OCI-LY3 (cell line): ENCODE results near the gene GALNT10.

ENCODE experiments used
- H2AFZ ChIP-seq: fragments of 200-600, 300-600 bp; shearing (Covaris generic); 2 replicates; pipeline ENCODE4 v1.6.0; 2014; ENCODE audit warnings: antibody characterized with exemption, low read depth, low read length
- H3K27ac ChIP-seq: fragments of 200-600, 300-600 bp; sonication (generic); 2 replicates; pipeline ENCODE4 v1.5.1; 2014; ENCODE audit warnings: mild to moderate bottlenecking, low read length, moderate library complexity, mixed read lengths
- H3K27me3 ChIP-seq: fragments of 200-600, 300-600 bp; sonication (generic); 2 replicates; pipeline ENCODE4 v1.6.1; 2014; ENCODE audit warnings: low read depth, low read length, mixed read lengths
- H3K36me3 ChIP-seq: fragments of 200-600, 300-600 bp; sonication (generic); replicated peaks from 2 replicates; pipeline ENCODE3; 2014; ENCODE audit warnings: low read depth, low read length, mixed read lengths
- H3K4me1 ChIP-seq: fragments of 300-600, 200-600 bp; sonication (generic); 2 replicates; pipeline ENCODE4 v1.6.1; 2014; ENCODE audit warnings: low read length, mixed read lengths
- H3K4me2 ChIP-seq: fragments of 200-600, 300-600 bp; sonication (generic); 2 replicates; pipeline ENCODE4 v1.6.1; 2014; ENCODE audit warnings: low read length, mixed read lengths
- H3K4me3 ChIP-seq: fragments of 300-600, 200-600 bp; sonication (generic); 2 replicates; pipeline ENCODE4 v1.5.1; 2014; ENCODE audit warnings: antibody characterized with exemption, mild to moderate bottlenecking, low read length, moderate library complexity
- H3K79me2 ChIP-seq: fragments of 300-600, 200-600 bp; shearing (Covaris generic); 2 replicates; pipeline ENCODE4 v1.6.1; 2014; ENCODE audit warnings: mild to moderate bottlenecking, low read length, mixed read lengths
- H3K9ac ChIP-seq: fragments of 300-600, 200-600 bp; shearing (Covaris generic); 2 replicates; pipeline ENCODE4 v1.6.0; 2014; ENCODE audit warnings: mild to moderate bottlenecking, low read length, moderate library complexity
- H3K9me3 ChIP-seq: fragments of 200-600, 300-600 bp; shearing (Covaris generic); 2 replicates; pipeline ENCODE4 v1.6.1; 2014; ENCODE audit warnings: low read length, mixed read lengths; ENCODE audit not compliant: insufficient read depth
- H4K20me1 ChIP-seq: fragments of 200-600, 300-600 bp; sonication (generic); 2 replicates; pipeline ENCODE4 v1.6.1; 2016; ENCODE audit warnings: low read length, mixed read lengths; ENCODE audit not compliant: insufficient read depth
- EZH2phosphoT487 ChIP-seq: fragments of 200-600 bp; shearing (Covaris generic); IDR thresholded peaks from 2 replicates; pipeline ENCODE4 v1.6.1; 2018; ENCODE audit warnings: antibody characterized with exemption, mixed run types, low read depth
- TF ChIP-seq, protein P1 (sequence below): fragments of 200-600, 300-600 bp; sonication (generic); IDR thresholded peaks from 2 replicates; pipeline ENCODE4 v1.5.1; 2014; ENCODE audit warnings: antibody characterized with exemption, low read length, low read depth

GALNT10 gene

GRCh38 chr5:154277499-154277898 is 87.0 kb downstream of the GALNT10 start:
- H3K4me1 ChIP-seq: 0 out of 2 replicates have a peak, but pooled peaks cover 6% of the 10 kb centered on the region
- no peak overlapping the region for H3K27ac ChIP-seq
- no peaks in the 10 kb centered on the region for H3K9me3 ChIP-seq
- no peak overlapping the region for H2AFZ ChIP-seq
- TF ChIP-seq, protein P1, sequence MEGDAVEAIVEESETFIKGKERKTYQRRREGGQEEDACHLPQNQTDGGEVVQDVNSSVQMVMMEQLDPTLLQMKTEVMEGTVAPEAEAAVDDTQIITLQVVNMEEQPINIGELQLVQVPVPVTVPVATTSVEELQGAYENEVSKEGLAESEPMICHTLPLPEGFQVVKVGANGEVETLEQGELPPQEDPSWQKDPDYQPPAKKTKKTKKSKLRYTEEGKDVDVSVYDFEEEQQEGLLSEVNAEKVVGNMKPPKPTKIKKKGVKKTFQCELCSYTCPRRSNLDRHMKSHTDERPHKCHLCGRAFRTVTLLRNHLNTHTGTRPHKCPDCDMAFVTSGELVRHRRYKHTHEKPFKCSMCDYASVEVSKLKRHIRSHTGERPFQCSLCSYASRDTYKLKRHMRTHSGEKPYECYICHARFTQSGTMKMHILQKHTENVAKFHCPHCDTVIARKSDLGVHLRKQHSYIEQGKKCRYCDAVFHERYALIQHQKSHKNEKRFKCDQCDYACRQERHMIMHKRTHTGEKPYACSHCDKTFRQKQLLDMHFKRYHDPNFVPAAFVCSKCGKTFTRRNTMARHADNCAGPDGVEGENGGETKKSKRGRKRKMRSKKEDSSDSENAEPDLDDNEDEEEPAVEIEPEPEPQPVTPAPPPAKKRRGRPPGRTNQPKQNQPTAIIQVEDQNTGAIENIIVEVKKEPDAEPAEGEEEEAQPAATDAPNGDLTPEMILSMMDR: no peak
- no peak for TF ChIP-seq EZH2phosphoT487
- H3K27me3 ChIP-seq: no peaks in the 10 kb centered on the region
- no peak overlapping the region for H3K4me3 ChIP-seq
- H3K4me2 ChIP-seq: no peak overlapping the region
- no peaks in the 10 kb centered on the region for H3K79me2 ChIP-seq
- H4K20me1 ChIP-seq: no peaks in the 10 kb centered on the region
- H3K36me3 ChIP-seq: no peaks in the 10 kb centered on the region
- no peak overlapping the region for H3K9ac ChIP-seq

GRCh38 chr5:154278186-154278585 is 87.7 kb downstream of the GALNT10 start:
- H2AFZ ChIP-seq: no peak overlapping the region
- H3K4me1 ChIP-seq: 0 out of 2 replicates have a peak, but pooled peaks cover 6% of the 10 kb centered on the region
- H3K4me3 ChIP-seq: no peak overlapping the region
- H3K27ac ChIP-seq: no peak overlapping the region
- TF ChIP-seq EZH2phosphoT487: no peak
- TF ChIP-seq, protein P1: no peak
- H3K9me3 ChIP-seq: no peaks in the 10 kb centered on the region
- no peaks in the 10 kb centered on the region for H3K27me3 ChIP-seq
- H4K20me1 ChIP-seq: no peaks in the 10 kb centered on the region
- H3K9ac ChIP-seq: no peak overlapping the region
- H3K79me2 ChIP-seq: no peaks in the 10 kb centered on the region
- no peak overlapping the region for H3K4me2 ChIP-seq
- no peaks in the 10 kb centered on the region for H3K36me3 ChIP-seq

- Histone ChIP-seq H3K4me3 (no peak overlapping the region), H4K20me1 (no peaks in the 10 kb centered on the region), H3K4me1 (peaks cover 12% of the 10 kb centered on the region), H3K27me3 (no peaks in the 10 kb centered on the region), H3K4me2 (no peak overlapping the region), H3K36me3 (no peaks in the 10 kb centered on the region), H3K27ac (no peak overlapping the region), H2AFZ (no peak overlapping the region), H3K9ac (no peak overlapping the region), H3K9me3 (no peaks in the 10 kb centered on the region), H3K79me2 (no peaks in the 10 kb centered on the region)
- TF ChIP-seq EZH2phosphoT487: no peak
Observed at GRCh38 chr5:154278908-154279307, 88.4 kb downstream of the GALNT10 start.

GRCh38 chr5:154284433-154284832 is 93.9 kb downstream of the GALNT10 start:
- TF ChIP-seq, protein P1: no peak
- no peak for TF ChIP-seq EZH2phosphoT487
- Histone ChIP-seq H3K27me3 (no peaks in the 10 kb centered on the region), H3K27ac (peak overlapping the region; percentile 61), H3K4me3 (peak overlapping the region; percentile 22), H3K4me2 (peak overlapping the region; percentile 65), H3K9ac (no peak overlapping the region), H3K36me3 (no peaks in the 10 kb centered on the region), H3K79me2 (no peaks in the 10 kb centered on the region), H4K20me1 (no peaks in the 10 kb centered on the region), H3K9me3 (no peaks in the 10 kb centered on the region), H3K4me1 (peaks cover 25% of the 10 kb centered on the region), H2AFZ (no peak overlapping the region)
